Thyroid gland (tissue), 4 donors: Measurements from ENCODE around the gene CHST2. TPM values are rescaled to one million over a fixed set of nuclear protein-coding genes. Genes with fewer than 3 reads are reported as not detected.

Source experiments
- DNase-seq, 2 donors: peaks; one replicate each; pipeline ENCODE4 v3.0.0-alpha.2; 2019
- H3K27ac ChIP-seq, 3 donors: fragments of 200-600 bp; sonication (generic); 1 replicate in 2 of 3; 2 replicates in 1 of 3; pipeline ENCODE4 v1.5.1; 2016 to 2019; ENCODE audit warnings: mild to moderate bottlenecking in 1 of 3, moderate library complexity in 1 of 3
- H3K27me3 ChIP-seq: fragments of 200-600 bp; sonication (generic); one replicate; pipeline ENCODE4 v1.5.1; 2019
- H3K36me3 ChIP-seq, 2 donors: fragments of 200-600 bp; sonication (generic); one replicate each; pipeline ENCODE4 v1.5.1; 2016 to 2019
- H3K4me1 ChIP-seq, 2 donors: fragments of 200-600 bp; sonication (generic); one replicate each; pipeline ENCODE4 v1.5.1; 2017 to 2019
- H3K4me3 ChIP-seq, 3 donors: fragments of 200-600 bp; sonication (generic); replicated peaks in 1 of 3; 1 replicate in 2 of 3; 2 replicates in 1 of 3; pipeline ENCODE4 v1.5.1; 2016; ENCODE audit warnings: mild to moderate bottlenecking in 1 of 3
- H3K9me3 ChIP-seq: fragments of 200-600 bp; sonication (generic); one replicate; pipeline ENCODE4 v1.5.1; 2017
- CTCF ChIP-seq, 6 experiments: fragments of 200-600 bp in 3 of 6; fragments of 450-650 bp in 3 of 6; sonication (generic) in 3 of 6; IDR thresholded peaks; one replicate each; pipeline ENCODE4 v1.5.1; 2016 to 2019; ENCODE audit warnings: antibody characterized with exemption in 6 of 6, mild to moderate bottlenecking in 2 of 6, inconsistent platforms in 1 of 6, moderate library complexity in 1 of 6
- POLR2A ChIP-seq, 2 donors: fragments of 450-650 bp; IDR thresholded peaks; one replicate each; pipeline ENCODE4 v1.6.1; 2017; ENCODE audit warnings: antibody characterized with exemption in 2 of 2, mild to moderate bottlenecking in 2 of 2, moderate library complexity in 1 of 2
- WGBS, 2 donors: methylation state at CpG; one replicate each; pipeline ENCODE4 v1.1.5; 2017; 5-methylcytosine and 5-hydroxymethylcytosine counted together
- intact Hi-C: fragments of 100-400 bp; cut with DNase I; formaldehyde crosslinking; loops from one replicate; pipeline ENCODE4 v1.15.1; 2023
- total RNA-seq, 4 donors: library from RNA; depleted of rRNA; stranded (reverse); fragments of >200 nt; gene quantifications; one replicate each; pipeline ENCODE4 v1.2.3, GENCODE V29; 2016

The CHST2 gene
- total RNA-seq, 4 donors from 2014 or later, result 8.5 to 14.0 (median 12.2) TPM

- no peak for DNase-seq
- no peak overlapping the region for H3K4me3 ChIP-seq
These were observed 51.8 kb downstream of the CHST2 start for GRCh38 chr3:143171141-143171980.

GRCh38 chr3:143172062-143172794 lies 52.7 kb downstream of the CHST2 start:
- intact Hi-C loops, result no loop called here
- Histone ChIP-seq H3K27ac (no peak overlapping the region), H3K27me3 (no peaks in the 10 kb centered on the region), H3K4me3 (no peak overlapping the region), H3K4me1 (peaks cover 0 to 12% of the 10 kb centered on the region in 2 donors), H3K36me3 (no peaks in the 10 kb centered on the region), H3K9me3 (no peaks in the 10 kb centered on the region)
- no peak for DNase-seq
- TF ChIP-seq CTCF (IDR thresholded peaks at IDR 0.05), result no peak
- TF ChIP-seq POLR2A (IDR thresholded peaks at IDR 0.05), result no peak
- WGBS, 2 donors, result 76 to 84% methylated on average over 5 of the region's 5 CpGs

More at GRCh38 chr3:143171141-143171980, 51.8 kb downstream of the CHST2 start:
- no peak overlapping the region for H3K27ac ChIP-seq
- H3K9me3 ChIP-seq, result no peaks in the 10 kb centered on the region
- WGBS, 2 donors, result 40 to 44% methylated on average over 3 of the region's 3 CpGs
- H3K4me1 ChIP-seq, result peaks cover 0 to 12% of the 10 kb centered on the region in 2 donors
- intact Hi-C loops, result no loop called here
- H3K27me3 ChIP-seq, result no peaks in the 10 kb centered on the region
- no peaks in the 10 kb centered on the region for H3K36me3 ChIP-seq
- TF ChIP-seq POLR2A (IDR thresholded peaks at IDR 0.05) (no peak), CTCF (IDR thresholded peaks at IDR 0.05) (no peak)

GRCh38 chr3:143172795-143173145 lies 53.2 kb downstream of the CHST2 start:
- H3K4me3 ChIP-seq, result no peak overlapping the region
- no peak overlapping the region for H3K27ac ChIP-seq
- intact Hi-C loops, result no loop called here
- H3K4me1 ChIP-seq, result peaks cover 0 to 12% of the 10 kb centered on the region in 2 donors
- TF ChIP-seq POLR2A (IDR thresholded peaks at IDR 0.05), result no peak
- TF ChIP-seq CTCF (IDR thresholded peaks at IDR 0.05), result no peak
- H3K9me3 ChIP-seq, result no peaks in the 10 kb centered on the region
- DNase-seq, result no peak
- H3K27me3 ChIP-seq, result no peaks in the 10 kb centered on the region
- no peaks in the 10 kb centered on the region for H3K36me3 ChIP-seq
- 46 to 87% methylated on average over 2 of the region's 2 CpGs for WGBS, 2 donors

- intact Hi-C loops, result no loop called here
- TF ChIP-seq POLR2A (IDR thresholded peaks at IDR 0.05) (no peak), CTCF (IDR thresholded peaks at IDR 0.05) (no peak)
These were observed 53.7 kb downstream of the CHST2 start for GRCh38 chr3:143173242-143173641.

More at GRCh38 chr3:143173242-143173641, 53.7 kb downstream of the CHST2 start:
- Histone ChIP-seq H3K27ac (no peak overlapping the region), H3K9me3 (no peaks in the 10 kb centered on the region), H3K4me3 (no peak overlapping the region), H3K4me1 (peaks cover 0 to 12% of the 10 kb centered on the region in 2 donors), H3K36me3 (no peaks in the 10 kb centered on the region), H3K27me3 (no peaks in the 10 kb centered on the region)
- 84 to 87% methylated on average over 1 of the region's 1 CpG for WGBS, 2 donors
- no peak for DNase-seq

Other genes starting within 250 kb of the CHST2 start
- 10 to 100 TPM in 2 of 4 donors, 1 to 10 TPM in 2; 3.1 to 37.8 (median 14.5) TPM for gene PCOLCE2, start 230.7 kb upstream of the CHST2 start, total RNA-seq
- not detected for gene PAQR9, start 156.1 kb upstream of the CHST2 start, total RNA-seq
- gene U2SURP, start 118.2 kb upstream of the CHST2 start, total RNA-seq, result 100 to 1,000 TPM in 2 of 4 donors, 10 to 100 TPM in 2; 87.8 to 144 (median 102) TPM